GM12864 (cell line): ENCODE data around the gene MEP1B.
"Not testable (repeated sequence)": the region's sequence is repeated elsewhere in the genome, so short reads cannot be mapped to it uniquely, and the experiment has no call there.

Source experiments
- DNase-seq: peaks from one replicate; pipeline ENCODE4 v3.0.0-alpha.2; 2011; ENCODE audit warnings: low read depth
- H3K4me3 ChIP-seq: 2 replicates; pipeline ENCODE4 v1.5.1; 2011; ENCODE audit warnings: mild to moderate bottlenecking, low read depth, low read length, control low read depth
- CTCF ChIP-seq: IDR thresholded peaks from 2 replicates; pipeline ENCODE4 v1.5.1; 2011; ENCODE audit warnings: low read depth, mild to moderate bottlenecking, moderate library complexity, low read length, control low read depth, inconsistent platforms; ENCODE audit errors: missing control alignments

MEP1B gene

GRCh38 chr18:32160547-32160946 is 29.3 kb upstream of the MEP1B start:
- TF ChIP-seq CTCF: no peak
- DNase-seq: no peak

DNA sequence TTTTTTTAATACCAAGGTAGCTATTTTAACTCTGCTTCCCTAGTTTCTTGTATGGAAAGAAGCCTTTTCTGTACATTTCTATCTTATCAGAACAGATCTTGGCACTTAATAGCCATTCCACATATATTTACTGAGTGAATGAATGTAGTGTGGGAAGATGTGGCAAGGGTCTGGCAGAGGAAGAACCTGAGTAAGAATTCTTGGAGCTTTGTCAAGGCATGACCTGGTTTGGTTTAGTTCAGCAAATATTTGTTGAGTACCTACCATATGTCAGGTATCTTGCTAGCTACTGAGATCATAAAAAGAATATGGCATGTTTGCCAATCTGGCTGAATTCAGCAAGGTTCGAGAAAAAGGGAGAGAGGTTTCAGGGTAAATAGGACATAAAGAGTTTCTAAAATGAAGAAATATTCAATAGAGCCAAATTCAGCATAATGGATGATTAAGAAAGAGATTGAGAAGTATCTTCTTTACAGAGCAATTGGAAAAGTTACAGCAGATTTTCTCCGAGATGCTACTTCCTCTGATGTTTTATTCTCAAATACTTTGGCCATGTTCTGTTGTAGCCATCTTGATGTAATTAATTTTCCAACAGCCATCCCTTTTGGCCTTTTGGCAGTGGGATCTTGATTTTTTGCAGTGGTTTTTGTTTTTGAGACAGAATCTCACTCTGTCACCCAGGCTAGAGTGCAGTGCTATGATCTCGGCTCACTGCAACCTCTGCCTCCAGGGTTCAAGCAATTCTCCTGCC is 21.7 kb upstream of the MEP1B start:
- DNase-seq: no peak
- H3K4me3 ChIP-seq: no peak overlapping the region
- TF ChIP-seq CTCF: no peak

More at GRCh38 chr18:32160547-32160946, 29.3 kb upstream of the MEP1B start:
- no peak overlapping the region for H3K4me3 ChIP-seq

GRCh38 chr18:32173654-32174053 is 16.2 kb upstream of the MEP1B start:
- TF ChIP-seq CTCF: no peak
- H3K4me3 ChIP-seq: no peak overlapping the region
- no peak for DNase-seq

DNA sequence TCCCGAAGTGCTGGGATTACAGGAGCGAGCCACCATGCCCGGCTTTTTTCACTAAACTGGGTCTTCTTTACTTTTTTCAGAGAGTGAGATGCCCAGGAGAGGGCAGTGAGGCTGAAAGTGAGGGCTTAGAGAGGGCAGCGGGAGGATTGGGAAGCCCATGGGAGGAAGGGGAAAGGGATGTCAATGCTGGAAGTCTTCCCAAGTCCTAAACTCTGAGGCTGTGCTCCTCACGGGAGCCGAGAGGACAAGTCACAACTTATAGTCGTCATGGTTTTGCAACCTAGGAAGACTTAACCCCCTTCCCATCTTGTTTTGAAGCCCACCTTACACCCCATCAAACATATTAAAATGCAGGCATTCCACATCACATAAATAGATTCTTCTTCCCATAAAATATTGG is 15.1 kb upstream of the MEP1B start:
- no peak for DNase-seq
- TF ChIP-seq CTCF: no peak
- H3K4me3 ChIP-seq: no peak overlapping the region

GRCh38 chr18:32175265-32175664 is 14.6 kb upstream of the MEP1B start:
- no peak for DNase-seq
- no peak for TF ChIP-seq CTCF
- no peak overlapping the region for H3K4me3 ChIP-seq

DNA sequence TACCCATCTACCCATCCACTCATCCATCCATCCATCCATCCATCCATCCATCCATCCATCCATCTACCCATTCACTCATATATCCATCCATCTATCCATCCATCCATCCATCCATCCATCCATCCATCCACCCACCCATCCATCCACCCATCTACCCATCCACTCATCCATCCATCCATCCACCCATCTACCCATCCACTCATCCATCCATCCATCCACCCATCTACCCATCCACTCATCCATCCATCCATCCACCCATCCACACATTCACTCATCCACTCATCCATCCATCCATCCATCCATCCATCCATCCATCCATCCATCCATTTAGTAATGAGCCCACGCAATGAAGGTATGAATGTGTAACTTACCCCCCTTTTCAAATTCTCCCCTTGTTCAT is 13.1 kb upstream of the MEP1B start:
- not testable (repeated sequence) for H3K4me3 ChIP-seq, DNase-seq

GRCh38 chr18:32177530-32177929 is 12.3 kb upstream of the MEP1B start:
- no peak for TF ChIP-seq CTCF
- no peak for DNase-seq
- H3K4me3 ChIP-seq: no peak overlapping the region

- no peak for TF ChIP-seq CTCF
- DNase-seq: no peak
- H3K4me3 ChIP-seq: no peak overlapping the region
These were observed 6.3 kb upstream of the MEP1B start for GRCh38 chr18:32183503-32183902.
